ENCODE data around the gene PLEKHN1. TPM values are rescaled to one million over a fixed set of nuclear protein-coding genes. Genes with fewer than 3 reads are reported as not detected.

PLEKHN1 gene
- polyA plus RNA-seq, 1 of the 3 experiments (the other 2 are of a cell fraction) = not detected

DNA sequence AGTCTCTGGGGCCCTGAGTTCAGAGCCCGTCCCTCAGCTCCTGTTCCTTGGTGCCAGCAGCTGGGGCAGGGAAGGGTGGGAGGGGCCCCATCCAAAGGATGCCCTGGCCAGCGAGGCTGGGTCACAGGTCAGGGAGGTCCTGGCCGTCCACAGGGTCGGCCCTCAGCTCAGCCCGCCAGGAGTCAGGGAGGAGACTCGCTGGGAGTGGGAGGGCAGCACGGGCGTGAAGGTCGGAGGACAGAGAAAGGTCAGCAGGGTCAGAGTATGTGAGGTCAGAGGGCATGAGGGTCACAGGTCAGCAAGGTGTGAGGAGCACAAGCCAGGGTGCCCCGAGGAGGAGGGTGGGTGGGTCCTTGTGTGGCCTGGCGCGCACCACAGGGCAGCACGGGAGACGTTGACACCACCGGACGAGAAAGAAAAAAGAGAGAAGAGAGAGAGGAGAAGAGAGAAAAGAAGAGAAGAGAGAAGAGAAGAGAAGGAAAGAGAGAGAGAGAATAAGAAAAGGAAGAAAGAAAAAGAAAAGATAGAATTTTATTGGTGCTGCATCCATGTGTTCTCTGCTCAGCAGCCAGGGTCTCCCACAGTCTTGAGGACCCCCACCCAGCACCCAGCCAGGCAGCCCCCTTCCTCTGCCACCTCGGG lies 8.5 kb downstream of the PLEKHN1 start:
- H3K79me2 ChIP-seq (ENCODE audit: insufficient read depth) = no peaks in the 10 kb centered on the region
- 88% methylated on average over 13 of the region's 17 CpGs for WGBS (ENCODE audit: low lambda C conversion rate)
- no peak overlapping the region for H3K4me2 ChIP-seq
- no peaks in the 10 kb centered on the region for H3K36me3 ChIP-seq (replicated peaks in 1 of 2; ENCODE audit: control insufficient read depth in 1 of 2, insufficient read depth in 2 of 2, low read length in 1 of 2)
- H3K9me3 ChIP-seq = no peaks in the 10 kb centered on the region
- no peak overlapping the region for H3K27ac ChIP-seq (ENCODE audit: low read depth in 2 of 2, low read length in 1 of 2)
- H2AFZ ChIP-seq (ENCODE audit: low read depth) = no peak overlapping the region
- no peaks in the 10 kb centered on the region for H3K27me3 ChIP-seq (ENCODE audit: insufficient read depth)
- H4K20me1 ChIP-seq (ENCODE audit: insufficient read depth) = no peaks in the 10 kb centered on the region
- TF ChIP-seq, protein P1, sequence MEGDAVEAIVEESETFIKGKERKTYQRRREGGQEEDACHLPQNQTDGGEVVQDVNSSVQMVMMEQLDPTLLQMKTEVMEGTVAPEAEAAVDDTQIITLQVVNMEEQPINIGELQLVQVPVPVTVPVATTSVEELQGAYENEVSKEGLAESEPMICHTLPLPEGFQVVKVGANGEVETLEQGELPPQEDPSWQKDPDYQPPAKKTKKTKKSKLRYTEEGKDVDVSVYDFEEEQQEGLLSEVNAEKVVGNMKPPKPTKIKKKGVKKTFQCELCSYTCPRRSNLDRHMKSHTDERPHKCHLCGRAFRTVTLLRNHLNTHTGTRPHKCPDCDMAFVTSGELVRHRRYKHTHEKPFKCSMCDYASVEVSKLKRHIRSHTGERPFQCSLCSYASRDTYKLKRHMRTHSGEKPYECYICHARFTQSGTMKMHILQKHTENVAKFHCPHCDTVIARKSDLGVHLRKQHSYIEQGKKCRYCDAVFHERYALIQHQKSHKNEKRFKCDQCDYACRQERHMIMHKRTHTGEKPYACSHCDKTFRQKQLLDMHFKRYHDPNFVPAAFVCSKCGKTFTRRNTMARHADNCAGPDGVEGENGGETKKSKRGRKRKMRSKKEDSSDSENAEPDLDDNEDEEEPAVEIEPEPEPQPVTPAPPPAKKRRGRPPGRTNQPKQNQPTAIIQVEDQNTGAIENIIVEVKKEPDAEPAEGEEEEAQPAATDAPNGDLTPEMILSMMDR (IDR thresholded peaks at IDR 0.05) = no peak
- TF ChIP-seq EZH2phosphoT487 (IDR thresholded peaks at IDR 0.05; ENCODE audit: borderline replicate concordance, low read depth) = no peak
- ChIA-PET CTCF (interaction anchor here (1.2 to 2.5 kb wide), 9 partner anchors 7 to 105 kb away, joined by 3 to 24 read pairs (median 5); no protein-coding TSS in a partner anchor), POLR2A (no interaction called here)
- no peak overlapping the region for H3K9ac ChIP-seq
- H3K4me3 ChIP-seq (ENCODE audit: low read depth in 2 of 2, low read length in 1 of 2) = no peak overlapping the region
- H3K4me1 ChIP-seq (ENCODE audit: control insufficient read depth in 1 of 2, insufficient read depth in 2 of 2, low read depth in 1 of 2, low read length in 1 of 2) = peaks cover 0 to 12% of the 10 kb centered on the region in 2 experiments; a peak in 1 of 4 replicates
- H3K9me2 ChIP-seq = no peaks in the 10 kb centered on the region
- no peak for DNase-seq
- H3F3A ChIP-seq (replicated peaks; ENCODE audit: insufficient read depth) = peaks cover 3% of the 10 kb centered on the region

DNA sequence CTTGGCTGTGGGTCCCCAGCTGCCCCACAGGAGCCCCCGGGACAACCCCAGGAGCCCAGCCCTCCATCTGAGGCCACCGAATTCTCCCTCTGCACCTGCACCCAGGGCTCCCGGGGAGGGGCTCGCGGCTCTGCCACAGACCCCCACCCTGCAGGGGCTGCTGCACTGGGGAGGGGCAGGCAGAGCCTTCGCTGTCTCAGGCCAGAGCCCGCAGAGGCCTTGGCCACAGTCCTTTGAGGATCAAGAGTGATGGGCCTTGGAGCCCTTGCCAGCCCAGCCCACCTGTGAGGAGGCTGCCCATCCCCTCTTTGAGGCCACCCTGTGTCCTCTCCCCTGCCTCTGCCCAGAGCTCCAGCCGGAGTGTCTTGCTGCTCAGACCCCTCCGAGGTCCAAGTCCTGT lies 9.1 kb downstream of the PLEKHN1 start:
- POLR2A ChIA-PET = interaction anchor here (0.8 to 1.3 kb wide), 2 partner anchors 35 to 70 kb away, joined by 3 to 6 read pairs; no protein-coding TSS in a partner anchor
- peak overlapping the region; percentile 59 to 73; a peak in 2 of 4 replicates for H3K4me3 ChIP-seq (ENCODE audit: low read depth in 2 of 2, low read length in 1 of 2)

DNA sequence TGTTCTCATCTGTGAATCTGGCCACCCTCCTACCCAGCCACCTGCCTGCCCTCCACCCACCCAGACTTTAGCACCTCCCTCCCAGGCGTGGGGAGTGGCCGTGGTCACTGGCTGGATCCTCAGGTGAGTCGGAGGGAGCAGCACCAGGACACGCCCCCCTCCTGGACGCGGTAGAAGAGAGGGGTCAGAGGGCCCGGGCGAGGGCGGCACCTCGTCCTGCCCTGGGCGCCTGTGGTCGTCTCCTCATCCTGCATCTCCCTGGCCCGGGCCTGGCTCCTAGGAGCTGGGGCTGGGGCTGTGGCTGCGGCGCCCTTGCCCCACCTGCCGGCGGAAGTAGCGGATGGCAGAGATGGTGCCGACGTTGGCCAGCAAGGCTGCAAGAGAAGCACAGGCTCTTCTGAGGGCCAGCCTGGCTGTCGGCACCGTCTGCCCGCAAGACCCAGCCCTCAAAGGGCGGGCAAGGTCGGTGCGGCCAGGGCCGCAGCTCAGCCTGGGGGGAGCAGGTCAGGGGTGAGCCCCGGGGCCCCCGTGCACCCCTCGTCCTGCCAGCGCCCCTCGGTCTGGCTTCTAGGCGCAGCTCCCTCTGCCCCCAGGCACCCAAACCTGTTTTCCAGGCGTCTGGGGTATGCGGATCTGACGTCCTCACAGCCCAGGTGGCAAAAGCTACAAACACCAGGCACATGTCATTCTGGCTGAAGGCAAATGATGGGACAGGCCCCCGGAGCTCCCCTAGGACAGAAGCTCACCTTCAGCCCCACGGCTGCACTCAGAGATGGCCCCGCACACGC lies 9.8 kb downstream of the PLEKHN1 start:
- H3K4me1 ChIP-seq (ENCODE audit: control insufficient read depth in 1 of 2, insufficient read depth in 2 of 2, low read depth in 1 of 2, low read length in 1 of 2) = peaks cover 0 to 19% of the 10 kb centered on the region in 2 experiments; a peak in 1 of 4 replicates
- peak overlapping the region; percentile 88 for H3K4me2 ChIP-seq
- POLR2A ChIA-PET = interaction anchor here (0.8 to 1.3 kb wide), 3 partner anchors 8 to 71 kb away, joined by 3 to 6 read pairs (median 5); no protein-coding TSS in a partner anchor
- H3K9me2 ChIP-seq = no peaks in the 10 kb centered on the region
- DNase-seq = peak; percentile 92
- no peaks in the 10 kb centered on the region for H3K36me3 ChIP-seq (replicated peaks in 1 of 2; ENCODE audit: control insufficient read depth in 1 of 2, insufficient read depth in 2 of 2, low read length in 1 of 2)
- H3K9ac ChIP-seq = peak overlapping the region; percentile 21; the same call in 1 of the 2 replicates
- peak overlapping the region; percentile 59 to 73 for H3K4me3 ChIP-seq (ENCODE audit: low read depth in 2 of 2, low read length in 1 of 2)
- no peaks in the 10 kb centered on the region for H4K20me1 ChIP-seq (ENCODE audit: insufficient read depth)
- peak overlapping the region in 1 of 2 experiments; percentile 58; a peak in 1 of 4 replicates for H3K27ac ChIP-seq (ENCODE audit: low read depth in 2 of 2, low read length in 1 of 2)
- CTCF ChIA-PET = interaction anchor here (0.6 to 2.5 kb wide), 17 partner anchors 8 to 107 kb away, joined by 3 to 24 read pairs (median 4); partner anchors contain the start of gene NOC2L
- H3K79me2 ChIP-seq (ENCODE audit: insufficient read depth) = no peaks in the 10 kb centered on the region
- H3F3A ChIP-seq (replicated peaks; ENCODE audit: insufficient read depth) = peaks cover 3% of the 10 kb centered on the region
- H3K9me3 ChIP-seq = no peaks in the 10 kb centered on the region
- peak overlapping the region; percentile 92 for H2AFZ ChIP-seq (ENCODE audit: low read depth)
- WGBS (ENCODE audit: low lambda C conversion rate) = 2% methylated on average over 11 of the region's 40 CpGs
- H3K27me3 ChIP-seq (ENCODE audit: insufficient read depth) = no peaks in the 10 kb centered on the region
- no peak for TF ChIP-seq RXRA (IDR thresholded peaks at IDR 0.05; ENCODE audit: borderline replicate concordance, low read depth)
- TF ChIP-seq, protein P2, sequence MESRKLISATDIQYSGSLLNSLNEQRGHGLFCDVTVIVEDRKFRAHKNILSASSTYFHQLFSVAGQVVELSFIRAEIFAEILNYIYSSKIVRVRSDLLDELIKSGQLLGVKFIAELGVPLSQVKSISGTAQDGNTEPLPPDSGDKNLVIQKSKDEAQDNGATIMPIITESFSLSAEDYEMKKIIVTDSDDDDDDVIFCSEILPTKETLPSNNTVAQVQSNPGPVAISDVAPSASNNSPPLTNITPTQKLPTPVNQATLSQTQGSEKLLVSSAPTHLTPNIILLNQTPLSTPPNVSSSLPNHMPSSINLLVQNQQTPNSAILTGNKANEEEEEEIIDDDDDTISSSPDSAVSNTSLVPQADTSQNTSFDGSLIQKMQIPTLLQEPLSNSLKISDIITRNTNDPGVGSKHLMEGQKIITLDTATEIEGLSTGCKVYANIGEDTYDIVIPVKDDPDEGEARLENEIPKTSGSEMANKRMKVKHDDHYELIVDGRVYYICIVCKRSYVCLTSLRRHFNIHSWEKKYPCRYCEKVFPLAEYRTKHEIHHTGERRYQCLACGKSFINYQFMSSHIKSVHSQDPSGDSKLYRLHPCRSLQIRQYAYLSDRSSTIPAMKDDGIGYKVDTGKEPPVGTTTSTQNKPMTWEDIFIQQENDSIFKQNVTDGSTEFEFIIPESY (IDR thresholded peaks at IDR 0.05; ENCODE audit: borderline replicate concordance, low read depth) = no peak
- TF ChIP-seq, protein P3, sequence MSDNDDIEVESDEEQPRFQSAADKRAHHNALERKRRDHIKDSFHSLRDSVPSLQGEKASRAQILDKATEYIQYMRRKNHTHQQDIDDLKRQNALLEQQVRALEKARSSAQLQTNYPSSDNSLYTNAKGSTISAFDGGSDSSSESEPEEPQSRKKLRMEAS (IDR thresholded peaks at IDR 0.05; ENCODE audit: low read depth) = 0 out of 2 replicates have a peak, but pooled peaks have one; percentile 11
- TF ChIP-seq, protein P4, sequence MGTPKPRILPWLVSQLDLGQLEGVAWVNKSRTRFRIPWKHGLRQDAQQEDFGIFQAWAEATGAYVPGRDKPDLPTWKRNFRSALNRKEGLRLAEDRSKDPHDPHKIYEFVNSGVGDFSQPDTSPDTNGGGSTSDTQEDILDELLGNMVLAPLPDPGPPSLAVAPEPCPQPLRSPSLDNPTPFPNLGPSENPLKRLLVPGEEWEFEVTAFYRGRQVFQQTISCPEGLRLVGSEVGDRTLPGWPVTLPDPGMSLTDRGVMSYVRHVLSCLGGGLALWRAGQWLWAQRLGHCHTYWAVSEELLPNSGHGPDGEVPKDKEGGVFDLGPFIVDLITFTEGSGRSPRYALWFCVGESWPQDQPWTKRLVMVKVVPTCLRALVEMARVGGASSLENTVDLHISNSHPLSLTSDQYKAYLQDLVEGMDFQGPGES (IDR thresholded peaks at IDR 0.05; ENCODE audit: low read depth, low read length) = no peak
- TF ChIP-seq YY1 (IDR thresholded peaks at IDR 0.05; ENCODE audit: low read depth) = no peak
- TF ChIP-seq, protein P1 (IDR thresholded peaks at IDR 0.05) = peak; percentile 43

More for the DNA sequence above, 9.1 kb downstream of the PLEKHN1 start:
- peaks cover 0 to 12% of the 10 kb centered on the region in 2 experiments; a peak in 1 of 4 replicates for H3K4me1 ChIP-seq (ENCODE audit: control insufficient read depth in 1 of 2, insufficient read depth in 2 of 2, low read depth in 1 of 2, low read length in 1 of 2)
- no peak overlapping the region for H3K9ac ChIP-seq
- peaks cover 3% of the 10 kb centered on the region for H3F3A ChIP-seq (replicated peaks; ENCODE audit: insufficient read depth)
- no peak overlapping the region for H2AFZ ChIP-seq (ENCODE audit: low read depth)
- no peaks in the 10 kb centered on the region for H4K20me1 ChIP-seq (ENCODE audit: insufficient read depth)
- H3K27me3 ChIP-seq (ENCODE audit: insufficient read depth) = no peaks in the 10 kb centered on the region
- H3K36me3 ChIP-seq (replicated peaks in 1 of 2; ENCODE audit: control insufficient read depth in 1 of 2, insufficient read depth in 2 of 2, low read length in 1 of 2) = no peaks in the 10 kb centered on the region
- no peaks in the 10 kb centered on the region for H3K9me3 ChIP-seq
- CTCF ChIA-PET = interaction anchor here (1.0 to 2.5 kb wide), 15 partner anchors 7 to 106 kb away, joined by 3 to 24 read pairs (median 5); partner anchors contain the start of gene NOC2L
- H3K27ac ChIP-seq (ENCODE audit: low read depth in 2 of 2, low read length in 1 of 2) = no peak overlapping the region
- DNase-seq = no peak
- H3K9me2 ChIP-seq = no peaks in the 10 kb centered on the region
- H3K4me2 ChIP-seq = peak overlapping the region; percentile 88
- 77% methylated on average over 5 of the region's 9 CpGs for WGBS (ENCODE audit: low lambda C conversion rate)
- no peak for TF ChIP-seq RAD21 (IDR thresholded peaks at IDR 0.05; ENCODE audit: low read length)
- no peak for TF ChIP-seq RCOR1 (IDR thresholded peaks at IDR 0.05; ENCODE audit: low read length)
- no peaks in the 10 kb centered on the region for H3K79me2 ChIP-seq (ENCODE audit: insufficient read depth)

All from SK-N-SH (cell line).